HG02943 (cell line): ENCODE measurements around the gene ASB5.
"Not testable (repeated sequence)": the region's sequence is repeated elsewhere in the genome, so short reads cannot be mapped to it uniquely, and the experiment has no call there.

Experiments used
- ATAC-seq: cut with Tn5 transposase; IDR thresholded peaks from one replicate; pipeline ENCODE4 v1.9.1; 2021; ENCODE audit warnings: mild to moderate bottlenecking, low read depth, moderate library complexity; ENCODE audit not compliant: unreplicated experiment

ASB5 gene

GRCh38 chr4:176268963-176269362 is at the start of gene ASB5:
TSS of gene ASB5 (minus strand) at chr4:176269222. CDS start at chr4:176269108, 114 bp downstream.
- ATAC-seq = no peak

DNA sequence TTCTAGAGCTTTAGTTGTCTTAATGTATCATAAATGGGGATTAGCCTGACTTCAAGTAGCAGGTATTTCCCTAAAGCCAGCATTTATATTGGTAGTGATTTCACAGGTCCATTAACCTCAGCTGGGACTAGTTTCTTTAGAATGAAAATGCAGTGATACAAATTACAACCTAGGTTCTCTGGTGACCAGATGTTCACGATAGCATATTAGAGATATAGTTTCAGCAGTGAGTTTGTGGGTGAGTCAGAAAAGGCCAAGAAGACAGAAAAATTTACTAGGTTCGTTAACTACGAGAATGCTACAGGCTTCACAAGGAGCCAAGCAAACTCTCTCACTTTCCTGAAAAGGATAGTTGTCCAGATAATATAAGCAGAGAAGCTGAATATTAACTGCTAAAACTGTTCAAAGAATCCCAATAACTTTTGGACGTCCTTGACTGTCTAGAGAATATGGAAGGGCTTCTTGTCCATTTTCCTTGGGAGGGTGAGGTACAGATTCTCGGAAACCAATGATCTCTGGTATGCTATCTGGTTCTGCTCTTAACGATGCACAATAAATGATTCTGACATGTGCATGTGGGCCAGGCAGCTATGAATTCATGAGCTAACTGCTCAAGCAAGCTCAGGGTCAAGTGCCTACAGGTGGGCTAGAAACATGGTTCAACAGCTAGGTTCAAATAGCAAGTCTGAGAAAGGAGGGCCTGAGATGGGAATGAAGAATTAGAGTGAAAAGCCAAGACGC is 44.7 kb upstream of the ASB5 start:
- no peak for ATAC-seq

GRCh38 chr4:176309772-176310171 is 40.8 kb upstream of the ASB5 start:
- ATAC-seq = no peak

GRCh38 chr4:176309046-176309445 is 40.0 kb upstream of the ASB5 start:
- peak; percentile 99 for ATAC-seq

DNA sequence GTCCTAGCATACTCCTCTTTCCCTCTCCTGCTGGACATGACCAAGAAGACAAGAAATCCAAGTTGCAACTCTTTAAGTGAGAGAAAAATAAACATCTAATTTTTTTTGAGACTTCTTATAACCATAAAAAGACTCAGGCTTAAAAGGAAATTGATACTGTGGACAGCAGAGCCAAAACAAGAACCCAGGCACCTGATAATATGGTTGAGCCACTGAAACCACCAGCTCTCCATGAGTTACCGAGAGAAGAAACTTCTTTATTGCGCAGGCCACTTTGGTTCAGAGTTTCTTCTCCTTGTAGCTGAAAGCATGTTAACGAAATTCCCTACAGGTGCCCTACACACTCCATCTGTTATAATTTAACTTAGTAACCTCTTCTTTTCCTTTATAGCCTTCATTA is 39.4 kb upstream of the ASB5 start:
- ATAC-seq = peak; percentile 54

- ATAC-seq = no peak
These were observed 38.6 kb upstream of the ASB5 start for GRCh38 chr4:176307666-176307930.

DNA sequence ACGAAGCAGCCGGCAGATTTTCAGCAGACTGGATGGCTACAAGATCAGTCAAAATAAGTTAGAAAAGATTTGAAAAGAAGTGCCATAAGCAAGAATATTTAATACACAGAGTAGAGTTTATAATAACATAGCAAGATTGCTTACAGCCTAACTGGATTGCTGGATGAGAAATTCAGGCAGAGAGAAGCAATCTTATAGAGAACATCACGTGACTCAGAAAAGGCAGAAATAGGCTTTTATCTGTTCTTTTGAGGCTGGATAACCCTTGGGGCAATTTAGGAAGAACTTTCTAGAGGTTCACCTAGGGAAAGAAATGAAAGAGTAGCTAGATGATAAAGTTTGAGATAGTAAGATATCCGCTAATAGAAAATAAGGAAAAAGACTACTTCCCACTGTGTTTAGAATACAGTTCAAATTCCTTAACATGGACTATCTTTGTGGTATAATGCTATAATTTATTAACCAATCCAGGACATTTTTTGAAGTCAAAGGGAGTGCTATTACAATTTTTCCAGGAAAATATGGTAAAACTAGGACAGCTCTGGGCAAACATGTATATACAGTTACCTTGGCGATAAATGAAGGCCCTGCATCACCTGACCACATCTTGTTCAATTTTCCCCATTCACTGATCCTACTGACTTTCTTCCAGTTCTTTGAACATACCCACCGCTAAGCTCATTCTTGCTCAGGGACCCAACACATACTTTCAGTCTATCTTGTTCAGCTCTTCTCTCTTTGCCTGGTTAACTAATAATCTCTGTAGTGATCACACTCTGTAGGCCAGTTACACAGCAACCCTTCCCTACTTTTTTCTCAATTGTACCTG is 38.0 kb upstream of the ASB5 start:
- no peak for ATAC-seq

DNA sequence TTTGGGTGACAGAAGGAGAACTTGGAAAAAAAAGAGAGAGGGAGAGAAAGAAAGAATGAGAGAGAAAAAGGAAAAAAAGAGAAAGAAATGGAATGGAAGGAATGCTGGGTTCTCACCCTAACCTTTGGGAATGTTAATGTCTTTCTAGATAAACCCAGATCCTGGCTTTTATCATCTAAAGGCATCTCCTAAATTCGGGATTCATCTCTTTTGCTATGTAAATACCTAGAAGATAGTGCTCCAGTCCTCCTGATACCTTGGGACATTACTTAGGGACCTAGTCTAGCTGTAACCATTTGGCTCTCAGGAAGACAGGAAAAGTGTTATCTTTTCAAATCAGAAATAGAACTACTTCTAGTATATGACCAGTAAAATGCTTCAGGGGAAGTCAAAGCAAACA is 34.9 kb upstream of the ASB5 start:
- ATAC-seq = no peak

- ATAC-seq = no peak
These were observed 33.6 kb upstream of the ASB5 start for GRCh38 chr4:176302283-176303275.

GRCh38 chr4:176300565-176300964 is 31.5 kb upstream of the ASB5 start:
- ATAC-seq = no peak

GRCh38 chr4:176300036-176300435 is 31.0 kb upstream of the ASB5 start:
- no peak for ATAC-seq

GRCh38 chr4:176298664-176299063 is 29.6 kb upstream of the ASB5 start:
- no peak for ATAC-seq

- not testable (repeated sequence) for ATAC-seq
These were observed 26.9 kb upstream of the ASB5 start for GRCh38 chr4:176295907-176296306.

- ATAC-seq = no peak
These were observed 24.6 kb upstream of the ASB5 start for GRCh38 chr4:176293660-176294059.

DNA sequence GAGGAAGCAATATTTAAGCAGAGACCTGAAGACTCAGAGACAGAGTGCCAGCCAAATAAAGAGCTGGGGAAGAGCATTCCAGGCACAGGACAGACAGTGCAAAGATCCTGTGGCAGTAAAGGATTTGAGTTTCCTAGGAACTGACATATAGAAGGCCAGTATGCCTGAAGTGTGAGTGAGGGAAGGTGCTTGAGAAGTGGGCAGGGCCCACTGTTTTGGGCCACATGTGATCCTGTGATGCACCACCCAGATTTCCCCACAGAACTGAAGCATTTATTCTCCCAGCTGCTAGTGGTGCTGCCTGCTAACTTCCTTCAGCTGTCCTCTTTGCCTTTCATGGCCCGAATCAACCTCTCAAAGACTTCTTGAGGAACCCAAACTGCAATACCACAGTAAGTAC is 23.9 kb upstream of the ASB5 start:
- ATAC-seq = no peak

DNA sequence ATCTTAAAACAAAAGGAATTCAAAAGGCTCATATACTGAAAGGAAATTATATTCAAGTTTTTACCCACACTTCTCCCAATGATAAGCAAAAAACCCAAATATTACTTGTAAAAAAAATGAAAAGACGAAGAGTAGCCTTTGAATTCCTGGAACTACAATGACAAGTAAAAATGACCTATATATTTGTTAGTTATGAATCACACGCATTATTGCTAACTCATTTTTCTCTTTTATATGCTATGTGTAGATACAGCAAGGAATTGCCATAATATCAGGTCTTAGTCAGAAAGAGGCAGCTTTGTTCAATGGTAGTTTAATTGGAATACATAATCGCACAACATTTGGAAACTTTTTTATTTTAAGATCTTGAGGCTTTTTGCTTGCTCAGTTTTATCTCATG is 22.7 kb upstream of the ASB5 start:
- ATAC-seq = no peak

DNA sequence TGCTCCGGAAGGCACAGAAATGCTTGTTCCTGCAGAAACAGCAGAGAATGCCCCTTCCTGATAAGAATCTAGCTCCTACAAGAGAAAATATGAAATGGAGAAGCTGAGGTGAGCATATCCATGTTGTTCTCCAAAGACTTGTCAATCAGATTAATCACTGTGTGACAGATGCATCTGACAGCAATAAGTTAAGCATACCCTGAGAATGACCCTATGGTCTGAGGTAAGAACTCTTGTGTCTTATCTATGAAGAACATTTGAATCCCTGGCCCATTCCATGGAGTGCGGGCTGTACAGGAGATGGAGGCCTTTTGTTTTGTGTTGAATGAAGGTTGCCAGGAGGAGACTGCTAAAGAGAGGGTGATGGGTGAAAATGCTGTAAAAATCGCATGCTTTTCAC is 21.5 kb upstream of the ASB5 start:
- no peak for ATAC-seq

DNA sequence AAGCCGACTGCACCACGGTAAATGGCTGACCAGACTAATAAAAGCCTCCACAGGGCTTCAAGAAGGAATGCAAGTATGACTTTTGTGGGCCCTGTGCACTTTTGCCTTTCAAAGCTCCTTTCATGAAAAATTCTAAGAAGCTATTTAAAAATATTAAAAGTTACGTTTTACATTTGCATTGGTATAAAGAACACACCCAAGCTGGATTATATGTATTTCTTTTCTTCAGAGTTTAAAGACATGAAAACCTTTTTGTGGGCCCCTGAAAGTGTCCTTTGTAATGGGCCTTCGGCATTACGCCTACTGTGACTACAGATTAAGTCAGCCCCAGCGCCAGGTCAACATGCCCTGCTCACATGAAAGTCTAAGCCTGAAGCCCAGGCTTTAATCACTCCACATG is 20.5 kb upstream of the ASB5 start:
- ATAC-seq = no peak

GRCh38 chr4:176288020-176288419 is 19.0 kb upstream of the ASB5 start:
- ATAC-seq = no peak

- ATAC-seq = no peak
These were observed 18.5 kb upstream of the ASB5 start for GRCh38 chr4:176287546-176287945.

DNA sequence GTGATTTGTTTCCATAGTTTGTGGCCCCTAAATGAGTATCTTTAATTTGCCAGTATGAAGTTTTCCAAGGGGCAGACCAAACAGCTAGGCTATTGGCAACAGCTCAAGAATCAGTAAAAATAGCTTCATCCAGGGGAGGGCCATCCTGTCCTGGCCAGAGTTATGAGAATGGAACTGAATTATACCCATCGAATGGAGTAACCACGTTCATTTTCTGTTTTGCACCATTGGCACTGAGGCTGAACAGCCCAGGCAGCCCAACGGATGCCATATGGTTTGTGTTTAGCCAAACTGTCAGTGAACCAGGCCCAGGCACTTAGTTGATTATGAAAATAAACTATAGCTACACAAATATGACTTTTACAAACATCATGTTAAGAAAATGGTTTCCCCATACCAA is 17.7 kb upstream of the ASB5 start:
- ATAC-seq = no peak
